HepG2 (cell line): ENCODE measurements around the gene AFF4. TPM values are rescaled to one million over a fixed set of nuclear protein-coding genes. Genes with fewer than 3 reads are reported as not detected.

Source experiments
- ATAC-seq: fragments of 200-7000 bp; cut with Tn5 transposase; 3 replicates; pipeline ENCODE4 v1.9.1; 2020; ENCODE audit warnings: mild to moderate bottlenecking, moderate library complexity
- BruUV-seq: library from RNA; stranded (reverse); fragments of 400-500 nt; replicated peaks from 2 replicates; lab custom pipeline; 2021; lab: Mats Ljungman, UMichigan
- CTCF ChIA-PET: fragments of 300-600 bp; formaldehyde crosslinking; extraction: SDS; loops from one replicate; lab custom pipeline; 2021; ENCODE audit warnings: low total read pairs, inconsistent platforms, low intra/inter-chr PET ratio; lab: Yijun Ruan, JAX
- POLR2A ChIA-PET: fragments of 350-600 bp; sonication (Branson Sonifier 250); formaldehyde crosslinking; loops from one replicate; lab custom pipeline; 2020; ENCODE audit warnings: antibody characterized with exemption, inconsistent platforms; lab: Yijun Ruan, JAX
- DNase-seq: peaks from one replicate; pipeline ENCODE4 v3.0.0-alpha.2; 2015; ENCODE audit warnings: low spot score
- FAIRE-seq: peaks from 3 replicates; lab custom pipeline; 2011; peaks lifted over from hg19 to GRCh38; lab: Jason Lieb, UNC
- H2AFZ ChIP-seq: one replicate; pipeline ENCODE4 v1.6.1; 2011; ENCODE audit warnings: low read length, inconsistent platforms
- H3K27ac ChIP-seq: fragments of 300-600 bp; 3 replicates; pipeline ENCODE4 v1.8.0; 2011; ENCODE audit warnings: mixed run types, mild to moderate bottlenecking, mixed read lengths, low read length, inconsistent platforms; ENCODE audit not compliant: insufficient read depth; ENCODE audit errors: extremely low read length
- H3K27me3 ChIP-seq, 2 experiments: fragments of 200-600 bp in 1 of 2; 2 replicates in 1 of 2; 3 replicates in 1 of 2; pipeline versions ENCODE4 v1.6.0 to v1.8.0; 2011; ENCODE audit warnings: low read length in 2 of 2, mild to moderate bottlenecking in 2 of 2, moderate library complexity in 2 of 2, inconsistent platforms in 1 of 2; ENCODE audit not compliant: insufficient read depth in 2 of 2, control insufficient read depth in 1 of 2
- H3K36me3 ChIP-seq, 2 experiments: fragments of 200-600 bp in 1 of 2; replicated peaks in 1 of 2; 2 replicates in 1 of 2; 3 replicates in 1 of 2; pipeline versions ENCODE4 v1.5.1 to v1.8.0; 2011; ENCODE audit warnings: low read length in 2 of 2, inconsistent platforms in 1 of 2; ENCODE audit not compliant: insufficient read depth in 2 of 2, control insufficient read depth in 1 of 2
- H3K4me1 ChIP-seq: 2 replicates; pipeline ENCODE4 v1.5.1; 2012; ENCODE audit warnings: low read length, inconsistent platforms; ENCODE audit not compliant: insufficient read depth
- H3K4me2 ChIP-seq: 2 replicates; pipeline ENCODE4 v1.6.0; 2011; ENCODE audit warnings: low read depth, low read length, inconsistent platforms
- H3K4me3 ChIP-seq, 3 experiments: fragments of 200-600 bp in 1 of 3; sonication (generic), shearing (Covaris generic) in 1 of 3; replicated peaks in 1 of 3; 2 replicates each; pipeline ENCODE4 v1.5.1; 2011 to 2016; ENCODE audit warnings: low read length in 3 of 3, inconsistent platforms in 2 of 3, low read depth in 2 of 3, mild to moderate bottlenecking in 2 of 3, control low read depth in 1 of 3, mixed read lengths in 1 of 3; ENCODE audit not compliant: insufficient read depth in 1 of 3
- H3K79me2 ChIP-seq: one replicate; pipeline ENCODE4 v1.6.1; 2011; ENCODE audit warnings: low read length, inconsistent platforms; ENCODE audit not compliant: insufficient read depth
- H3K9ac ChIP-seq: 2 replicates; pipeline ENCODE4 v1.6.0; 2011; ENCODE audit warnings: mild to moderate bottlenecking, low read depth, low read length, inconsistent platforms; ENCODE audit not compliant: insufficient read depth
- H3K9me3 ChIP-seq: 2 replicates; pipeline ENCODE4 v1.5.1; 2012; ENCODE audit warnings: mild to moderate bottlenecking, low read length
- H4K20me1 ChIP-seq: 2 replicates; pipeline ENCODE4 v1.6.0; 2011; ENCODE audit warnings: inconsistent platforms, mild to moderate bottlenecking, low read length, moderate library complexity; ENCODE audit not compliant: insufficient read depth
- HNRNPLL ChIP-seq: fragments of 200-400 bp; formaldehyde crosslinking; IDR thresholded peaks from 2 replicates; pipeline ENCODE4 v1.6.1; 2017; ENCODE audit warnings: mild to moderate bottlenecking, low read depth, low read length; ENCODE audit not compliant: poor library complexity, severe bottlenecking
- KAT7 ChIP-seq: IDR thresholded peaks from 2 replicates; pipeline ENCODE4 v1.6.1; 2018; ENCODE audit warnings: borderline replicate concordance, missing compliant biosample characterization
- LCORL ChIP-seq, 2 experiments: fragments of 450-650 bp in 1 of 2; sonication (generic) in 1 of 2; formaldehyde crosslinking in 1 of 2; IDR thresholded peaks; 2 replicates each; pipeline versions ENCODE4 v1.5.0 to v1.6.1; 2017 to 2020; ENCODE audit warnings: antibody characterized with exemption in 1 of 2, missing genetic modification reagents in 1 of 2
- NFKBIZ ChIP-seq: IDR thresholded peaks from 2 replicates; pipeline ENCODE4 v1.6.1; 2018; ENCODE audit warnings: missing genetic modification reagents, missing compliant biosample characterization
- RELA ChIP-seq: sonication (generic); formaldehyde crosslinking; IDR thresholded peaks from 2 replicates; pipeline ENCODE4 v1.4.0; 2020; ENCODE audit warnings: missing genetic modification reagents
- ZNF234 ChIP-seq: sonication (generic); formaldehyde crosslinking; conservative IDR thresholded peaks from 2 replicates; pipeline ENCODE4 v1.5.1; 2020; ENCODE audit warnings: mild to moderate bottlenecking, missing genetic modification reagents
- ZNF672 ChIP-seq: sonication (generic); formaldehyde crosslinking; IDR thresholded peaks from 2 replicates; pipeline ENCODE4 v1.8.1; 2022; ENCODE audit warnings: missing genetic modification reagents
- WGBS: methylation state at CpG from one replicate; pipeline ENCODE4 v1.1.6; 2017; ENCODE audit warnings: low lambda C conversion rate; 5-methylcytosine and 5-hydroxymethylcytosine counted together
- in situ Hi-C: cut with HindIII; loops from 2 replicates; pipeline ENCODE4 v1.10.0; 2017; ENCODE audit warnings: low pct_unique_long_range_greater_than_20kb; ENCODE audit not compliant: extremely low pct_ligation_motif_present
- intact Hi-C: fragments of 100-400 bp; cut with micrococcal nuclease; formaldehyde crosslinking; loops from one replicate; pipeline ENCODE4 v1.10.0; 2022; ENCODE audit not compliant: unreplicated experiment
- polyA plus RNA-seq, 8 experiments: library from polyadenylated mRNA; depleted of rRNA in 3 of 8; stranded (reverse) in 7 of 8; unstranded in 1 of 8; fragments of >200 nt; fragmentation: Illumina TruSeq in 4 of 8; extraction: Trizol in 4 of 8; gene quantifications; 2 replicates each; pipeline versions ENCODE4 v1.2.1 to v1.2.3, GENCODE V29; 2011 to 2016; ENCODE audit warnings: low read depth in 4 of 8, missing spikeins in 1 of 8, mixed read lengths in 1 of 8; ENCODE audit not compliant: insufficient read depth in 1 of 8
- total RNA-seq, 5 experiments: library from RNA; depleted of rRNA; stranded (reverse); fragments of >200 nt; fragmentation: Illumina TruSeq; extraction: Trizol; gene quantifications; 2 replicates each; pipeline ENCODE4 v1.2.3, GENCODE V29; 2016; ENCODE audit warnings: low read depth in 1 of 5
- TF ChIP-seq, protein P1 (sequence below): sonication (generic); formaldehyde crosslinking; IDR thresholded peaks from 2 replicates; pipeline ENCODE4 v1.5.0; 2020; ENCODE audit warnings: mild to moderate bottlenecking, missing genetic modification reagents, moderate library complexity
- TF ChIP-seq, protein P2 (sequence below): sonication (generic); formaldehyde crosslinking; IDR thresholded peaks from 2 replicates; pipeline ENCODE4 v1.4.0; 2020; ENCODE audit warnings: missing genetic modification reagents, borderline replicate concordance

The AFF4 gene
- total and polyA plus RNA-seq, 2 of the 13 experiments (the other 11 are each of a cell fraction or from before 2014, with no cell fraction given), result 22.1 to 25.5 TPM

GRCh38 chr5:132901730-132902129 is 61.7 kb downstream of the AFF4 start:
- no peak overlapping the region for H2AFZ ChIP-seq
- H3K4me3 ChIP-seq, result no peak overlapping the region
- DNase-seq (no peak), ATAC-seq (peak; percentile 48), FAIRE-seq (no peak)
- BruUV-seq, result no TSS peak
- 94% methylated on average over 3 of the region's 3 CpGs for WGBS
- ChIA-PET CTCF (interaction anchor here (0.6 kb wide), 1 partner anchor 211 kb away, joined by 3 read pairs; no protein-coding TSS in a partner anchor), POLR2A (interaction anchor here (1.3 kb wide), 1 partner anchor 14 kb away, joined by 4 read pairs; no protein-coding TSS in a partner anchor)
- peaks cover 15% of the 10 kb centered on the region for H3K4me1 ChIP-seq
- H3K36me3 ChIP-seq, result peaks cover 13 to 62% of the 10 kb centered on the region in 2 experiments
- peaks cover 14% of the 10 kb centered on the region for H3K79me2 ChIP-seq
- no peak overlapping the region for H3K9ac ChIP-seq
- in situ Hi-C loops, result no loop called here
- intact Hi-C loops, result no loop called here
- no peak overlapping the region for H3K27ac ChIP-seq
- peaks cover 10% of the 10 kb centered on the region for H4K20me1 ChIP-seq
- no peak overlapping the region for H3K4me2 ChIP-seq
- H3K9me3 ChIP-seq, result no peaks in the 10 kb centered on the region
- TF ChIP-seq LCORL (IDR thresholded peaks at IDR 0.05), result no peak
- no peak for TF ChIP-seq LCORL (CRISPR knock-in tag; IDR thresholded peaks at IDR 0.05)
- TF ChIP-seq, protein P1, sequence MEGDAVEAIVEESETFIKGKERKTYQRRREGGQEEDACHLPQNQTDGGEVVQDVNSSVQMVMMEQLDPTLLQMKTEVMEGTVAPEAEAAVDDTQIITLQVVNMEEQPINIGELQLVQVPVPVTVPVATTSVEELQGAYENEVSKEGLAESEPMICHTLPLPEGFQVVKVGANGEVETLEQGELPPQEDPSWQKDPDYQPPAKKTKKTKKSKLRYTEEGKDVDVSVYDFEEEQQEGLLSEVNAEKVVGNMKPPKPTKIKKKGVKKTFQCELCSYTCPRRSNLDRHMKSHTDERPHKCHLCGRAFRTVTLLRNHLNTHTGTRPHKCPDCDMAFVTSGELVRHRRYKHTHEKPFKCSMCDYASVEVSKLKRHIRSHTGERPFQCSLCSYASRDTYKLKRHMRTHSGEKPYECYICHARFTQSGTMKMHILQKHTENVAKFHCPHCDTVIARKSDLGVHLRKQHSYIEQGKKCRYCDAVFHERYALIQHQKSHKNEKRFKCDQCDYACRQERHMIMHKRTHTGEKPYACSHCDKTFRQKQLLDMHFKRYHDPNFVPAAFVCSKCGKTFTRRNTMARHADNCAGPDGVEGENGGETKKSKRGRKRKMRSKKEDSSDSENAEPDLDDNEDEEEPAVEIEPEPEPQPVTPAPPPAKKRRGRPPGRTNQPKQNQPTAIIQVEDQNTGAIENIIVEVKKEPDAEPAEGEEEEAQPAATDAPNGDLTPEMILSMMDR, result 0 out of 2 replicates have a peak, but pooled peaks have one; percentile 6
- no peaks in the 10 kb centered on the region for H3K27me3 ChIP-seq

GRCh38 chr5:132901036-132901435 is 62.4 kb downstream of the AFF4 start:
- POLR2A ChIA-PET, result interaction anchor here (1.3 kb wide), 1 partner anchor 15 kb away, joined by 4 read pairs; no protein-coding TSS in a partner anchor

More at GRCh38 chr5:132901036-132901435, 62.4 kb downstream of the AFF4 start:
- TF ChIP-seq ZNF672 (CRISPR knock-in tag), result no peak
- TF ChIP-seq ZNF234 (CRISPR knock-in tag), result no peak
- no peak for TF ChIP-seq RELA (CRISPR knock-in tag)
- TF ChIP-seq NFKBIZ (CRISPR knock-in tag), result no peak
- no peak for TF ChIP-seq HNRNPLL
- no peak for TF ChIP-seq KAT7
- TF ChIP-seq, protein P2, sequence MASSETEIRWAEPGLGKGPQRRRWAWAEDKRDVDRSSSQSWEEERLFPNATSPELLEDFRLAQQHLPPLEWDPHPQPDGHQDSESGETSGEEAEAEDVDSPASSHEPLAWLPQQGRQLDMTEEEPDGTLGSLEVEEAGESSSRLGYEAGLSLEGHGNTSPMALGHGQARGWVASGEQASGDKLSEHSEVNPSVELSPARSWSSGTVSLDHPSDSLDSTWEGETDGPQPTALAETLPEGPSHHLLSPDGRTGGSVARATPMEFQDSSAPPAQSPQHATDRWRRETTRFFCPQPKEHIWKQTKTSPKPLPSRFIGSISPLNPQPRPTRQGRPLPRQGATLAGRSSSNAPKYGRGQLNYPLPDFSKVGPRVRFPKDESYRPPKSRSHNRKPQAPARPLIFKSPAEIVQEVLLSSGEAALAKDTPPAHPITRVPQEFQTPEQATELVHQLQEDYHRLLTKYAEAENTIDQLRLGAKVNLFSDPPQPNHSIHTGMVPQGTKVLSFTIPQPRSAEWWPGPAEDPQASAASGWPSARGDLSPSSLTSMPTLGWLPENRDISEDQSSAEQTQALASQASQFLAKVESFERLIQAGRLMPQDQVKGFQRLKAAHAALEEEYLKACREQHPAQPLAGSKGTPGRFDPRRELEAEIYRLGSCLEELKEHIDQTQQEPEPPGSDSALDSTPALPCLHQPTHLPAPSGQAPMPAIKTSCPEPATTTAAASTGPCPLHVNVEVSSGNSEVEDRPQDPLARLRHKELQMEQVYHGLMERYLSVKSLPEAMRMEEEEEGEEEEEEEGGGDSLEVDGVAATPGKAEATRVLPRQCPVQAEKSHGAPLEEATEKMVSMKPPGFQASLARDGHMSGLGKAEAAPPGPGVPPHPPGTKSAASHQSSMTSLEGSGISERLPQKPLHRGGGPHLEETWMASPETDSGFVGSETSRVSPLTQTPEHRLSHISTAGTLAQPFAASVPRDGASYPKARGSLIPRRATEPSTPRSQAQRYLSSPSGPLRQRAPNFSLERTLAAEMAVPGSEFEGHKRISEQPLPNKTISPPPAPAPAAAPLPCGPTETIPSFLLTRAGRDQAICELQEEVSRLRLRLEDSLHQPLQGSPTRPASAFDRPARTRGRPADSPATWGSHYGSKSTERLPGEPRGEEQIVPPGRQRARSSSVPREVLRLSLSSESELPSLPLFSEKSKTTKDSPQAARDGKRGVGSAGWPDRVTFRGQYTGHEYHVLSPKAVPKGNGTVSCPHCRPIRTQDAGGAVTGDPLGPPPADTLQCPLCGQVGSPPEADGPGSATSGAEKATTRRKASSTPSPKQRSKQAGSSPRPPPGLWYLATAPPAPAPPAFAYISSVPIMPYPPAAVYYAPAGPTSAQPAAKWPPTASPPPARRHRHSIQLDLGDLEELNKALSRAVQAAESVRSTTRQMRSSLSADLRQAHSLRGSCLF (CRISPR knock-in tag), result no peak
- Histone ChIP-seq H3K4me2 (no peak overlapping the region), H3K9me3 (no peaks in the 10 kb centered on the region), H3K4me1 (peaks cover 8% of the 10 kb centered on the region), H4K20me1 (peaks cover 5% of the 10 kb centered on the region), H3K9ac (no peak overlapping the region), H2AFZ (no peak overlapping the region), H3K79me2 (peaks cover 11% of the 10 kb centered on the region), H3K27me3 (no peaks in the 10 kb centered on the region), H3K27ac (no peak overlapping the region), H3K4me3 (no peak overlapping the region), H3K36me3 (peaks cover 16 to 68% of the 10 kb centered on the region in 2 experiments)
- CTCF ChIA-PET, result no interaction called here
- ATAC-seq, result no peak
- 96% methylated on average over 4 of the region's 4 CpGs for WGBS
- FAIRE-seq, result no peak
- DNase-seq, result no peak
- intact Hi-C loops, result no loop called here
- no TSS peak for BruUV-seq
- in situ Hi-C loops, result no loop called here
